Measurements from ENCODE around the gene MLLT1. TPM values are rescaled to one million over a fixed set of nuclear protein-coding genes. Genes with fewer than 3 reads are reported as not detected.
A peak's percentile ranks its signal among the peaks of the same experiment; 100 is the strongest.
"Not testable (repeated sequence)": the region's sequence is repeated elsewhere in the genome, so short reads cannot be mapped to it uniquely, and the experiment has no call there.

Gene MLLT1
- 4.4 TPM for total RNA-seq

- Histone ChIP-seq H3K27me3 (ENCODE audit: insufficient read depth, low read length) (no peaks in the 10 kb centered on the region), H3K4me3 (ENCODE audit: low read length) (peak within 1 kb of the TSS; percentile 51)
Observed at GRCh38 chr19:6279931-6280591, at the start of gene MLLT1. Gene MLLT1 (minus strand): TSS chr19:6279975. CDS start chr19:6279784, 191 bp downstream.

GRCh38 chr19:6326815-6327214 lies 47.0 kb upstream of the MLLT1 start:
- H3K9me3 ChIP-seq (ENCODE audit: low read depth, low read length): no peaks in the 10 kb centered on the region
- no peaks in the 10 kb centered on the region for H3K27me3 ChIP-seq (ENCODE audit: insufficient read depth, low read length)
- H3K4me3 ChIP-seq (ENCODE audit: low read length): no peak overlapping the region
- no peaks in the 10 kb centered on the region for H3K4me1 ChIP-seq (ENCODE audit: insufficient read depth, low read length)

More at GRCh38 chr19:6279931-6280591, at the start of gene MLLT1:
- peaks cover 47% of the 10 kb centered on the region for H3K4me1 ChIP-seq (ENCODE audit: insufficient read depth, low read length)
- H3K9me3 ChIP-seq (ENCODE audit: low read depth, low read length): no peaks in the 10 kb centered on the region

- no peaks in the 10 kb centered on the region for H3K4me1 ChIP-seq (ENCODE audit: insufficient read depth, low read length)
- H3K4me3 ChIP-seq (ENCODE audit: low read length): no peak overlapping the region
- H3K27me3 ChIP-seq (ENCODE audit: insufficient read depth, low read length): no peaks in the 10 kb centered on the region
- no peaks in the 10 kb centered on the region for H3K9me3 ChIP-seq (ENCODE audit: low read depth, low read length)
Observed at GRCh38 chr19:6325614-6326013, 45.8 kb upstream of the MLLT1 start.

GRCh38 chr19:6324757-6325156 lies 45.0 kb upstream of the MLLT1 start:
- no peaks in the 10 kb centered on the region for H3K9me3 ChIP-seq (ENCODE audit: low read depth, low read length)
- H3K4me3 ChIP-seq (ENCODE audit: low read length): no peak overlapping the region

GRCh38 chr19:6322284-6322683 lies 42.5 kb upstream of the MLLT1 start:
- H3K9me3 ChIP-seq (ENCODE audit: low read depth, low read length): no peaks in the 10 kb centered on the region
- H3K4me3 ChIP-seq (ENCODE audit: low read length): no peak overlapping the region
- H3K4me1 ChIP-seq (ENCODE audit: insufficient read depth, low read length): no peaks in the 10 kb centered on the region
- no peaks in the 10 kb centered on the region for H3K27me3 ChIP-seq (ENCODE audit: insufficient read depth, low read length)

More at GRCh38 chr19:6324757-6325156, 45.0 kb upstream of the MLLT1 start:
- Histone ChIP-seq H3K27me3 (ENCODE audit: insufficient read depth, low read length) (no peaks in the 10 kb centered on the region), H3K4me1 (ENCODE audit: insufficient read depth, low read length) (no peaks in the 10 kb centered on the region)

GRCh38 chr19:6319376-6319775 lies 39.6 kb upstream of the MLLT1 start:
- Histone ChIP-seq H3K9me3 (ENCODE audit: low read depth, low read length) (no peaks in the 10 kb centered on the region), H3K4me1 (ENCODE audit: insufficient read depth, low read length) (no peaks in the 10 kb centered on the region), H3K4me3 (ENCODE audit: low read length) (no peak overlapping the region), H3K27me3 (ENCODE audit: insufficient read depth, low read length) (no peaks in the 10 kb centered on the region)

GRCh38 chr19:6318772-6319171 lies 39.0 kb upstream of the MLLT1 start:
- no peaks in the 10 kb centered on the region for H3K4me1 ChIP-seq (ENCODE audit: insufficient read depth, low read length)
- no peaks in the 10 kb centered on the region for H3K27me3 ChIP-seq (ENCODE audit: insufficient read depth, low read length)
- no peaks in the 10 kb centered on the region for H3K9me3 ChIP-seq (ENCODE audit: low read depth, low read length)
- no peak overlapping the region for H3K4me3 ChIP-seq (ENCODE audit: low read length)

GRCh38 chr19:6315646-6316045 lies 35.9 kb upstream of the MLLT1 start:
- H3K27me3 ChIP-seq (ENCODE audit: insufficient read depth, low read length); H3K4me3 ChIP-seq (ENCODE audit: low read length); H3K4me1 ChIP-seq (ENCODE audit: insufficient read depth, low read length); H3K9me3 ChIP-seq (ENCODE audit: low read depth, low read length): not testable (repeated sequence)

GRCh38 chr19:6313398-6313969 lies 33.7 kb upstream of the MLLT1 start:
- no peak overlapping the region for H3K4me3 ChIP-seq (ENCODE audit: low read length)
- no peaks in the 10 kb centered on the region for H3K27me3 ChIP-seq (ENCODE audit: insufficient read depth, low read length)
- H3K4me1 ChIP-seq (ENCODE audit: insufficient read depth, low read length): no peaks in the 10 kb centered on the region
- H3K9me3 ChIP-seq (ENCODE audit: low read depth, low read length): no peaks in the 10 kb centered on the region

- H3K4me1 ChIP-seq (ENCODE audit: insufficient read depth, low read length): no peaks in the 10 kb centered on the region
- H3K4me3 ChIP-seq (ENCODE audit: low read length): no peak overlapping the region
- H3K27me3 ChIP-seq (ENCODE audit: insufficient read depth, low read length): no peaks in the 10 kb centered on the region
- H3K9me3 ChIP-seq (ENCODE audit: low read depth, low read length): no peaks in the 10 kb centered on the region
Observed at GRCh38 chr19:6312018-6312417, 32.2 kb upstream of the MLLT1 start.

GRCh38 chr19:6298413-6298812 lies 18.6 kb upstream of the MLLT1 start:
- no peaks in the 10 kb centered on the region for H3K27me3 ChIP-seq (ENCODE audit: insufficient read depth, low read length)
- no peaks in the 10 kb centered on the region for H3K9me3 ChIP-seq (ENCODE audit: low read depth, low read length)
- H3K4me3 ChIP-seq (ENCODE audit: low read length): no peak overlapping the region
- no peaks in the 10 kb centered on the region for H3K4me1 ChIP-seq (ENCODE audit: insufficient read depth, low read length)

GRCh38 chr19:6297202-6297601 lies 17.4 kb upstream of the MLLT1 start:
- Histone ChIP-seq H3K27me3 (ENCODE audit: insufficient read depth, low read length) (no peaks in the 10 kb centered on the region), H3K4me1 (ENCODE audit: insufficient read depth, low read length) (no peaks in the 10 kb centered on the region), H3K9me3 (ENCODE audit: low read depth, low read length) (peaks cover 9% of the 10 kb centered on the region), H3K4me3 (ENCODE audit: low read length) (no peak overlapping the region)

GRCh38 chr19:6292006-6292405 lies 12.2 kb upstream of the MLLT1 start:
- Histone ChIP-seq H3K27me3 (ENCODE audit: insufficient read depth, low read length) (no peaks in the 10 kb centered on the region), H3K4me3 (ENCODE audit: low read length) (no peak overlapping the region), H3K9me3 (ENCODE audit: low read depth, low read length) (peaks cover 41% of the 10 kb centered on the region), H3K4me1 (ENCODE audit: insufficient read depth, low read length) (no peaks in the 10 kb centered on the region)

- H3K9me3 ChIP-seq (ENCODE audit: low read depth, low read length): peaks cover 41% of the 10 kb centered on the region
- no peaks in the 10 kb centered on the region for H3K27me3 ChIP-seq (ENCODE audit: insufficient read depth, low read length)
- no peak overlapping the region for H3K4me3 ChIP-seq (ENCODE audit: low read length)
- no peaks in the 10 kb centered on the region for H3K4me1 ChIP-seq (ENCODE audit: insufficient read depth, low read length)
Observed at GRCh38 chr19:6288737-6289136, 9.0 kb upstream of the MLLT1 start.

- H3K4me1 ChIP-seq (ENCODE audit: insufficient read depth, low read length): no peaks in the 10 kb centered on the region
- no peak overlapping the region for H3K4me3 ChIP-seq (ENCODE audit: low read length)
- no peaks in the 10 kb centered on the region for H3K27me3 ChIP-seq (ENCODE audit: insufficient read depth, low read length)
- peaks cover 34% of the 10 kb centered on the region for H3K9me3 ChIP-seq (ENCODE audit: low read depth, low read length)
Observed at GRCh38 chr19:6287269-6287885, 7.6 kb upstream of the MLLT1 start.

- Histone ChIP-seq H3K4me3 (ENCODE audit: low read length) (no peak overlapping the region), H3K9me3 (ENCODE audit: low read depth, low read length) (peaks cover 27% of the 10 kb centered on the region), H3K27me3 (ENCODE audit: insufficient read depth, low read length) (no peaks in the 10 kb centered on the region), H3K4me1 (ENCODE audit: insufficient read depth, low read length) (no peaks in the 10 kb centered on the region)
Observed at GRCh38 chr19:6286676-6287075, 6.9 kb upstream of the MLLT1 start.
